ENCODE results near the gene AJAP1.
"Not testable (repeated sequence)": the region's sequence is repeated elsewhere in the genome, so short reads cannot be mapped to it uniquely, and the experiment has no call there.

Gene AJAP1

GRCh38 chr1:4658643-4659628, 4.5 kb downstream of the AJAP1 start:
- DNase-seq: no peak

- DNase-seq: no peak
Measured at GRCh38 chr1:4660917-4661594, 6.6 kb downstream of the AJAP1 start.

GRCh38 chr1:4661595-4661917, 7.1 kb downstream of the AJAP1 start:
- no peak for DNase-seq

GRCh38 chr1:4662168-4662567, 7.8 kb downstream of the AJAP1 start:
- DNase-seq: no peak

- no peak for DNase-seq
Measured at GRCh38 chr1:4662723-4663122, 8.3 kb downstream of the AJAP1 start.

- no peak for DNase-seq
Measured at GRCh38 chr1:4664095-4664494, 9.7 kb downstream of the AJAP1 start.

GRCh38 chr1:4664606-4665005, 10.2 kb downstream of the AJAP1 start:
- DNase-seq: no peak

- DNase-seq: no peak
Measured at GRCh38 chr1:4665456-4665855, 11.0 kb downstream of the AJAP1 start.

GRCh38 chr1:4666683-4667082, 12.3 kb downstream of the AJAP1 start:
- not testable (repeated sequence) for DNase-seq

- no peak for DNase-seq
Measured at GRCh38 chr1:4668743-4669700, 14.6 kb downstream of the AJAP1 start.

- no peak for DNase-seq
Measured at GRCh38 chr1:4670265-4670664, 15.9 kb downstream of the AJAP1 start.

GRCh38 chr1:4671828-4672227, 17.4 kb downstream of the AJAP1 start:
- no peak for DNase-seq

GRCh38 chr1:4673494-4673893, 19.1 kb downstream of the AJAP1 start:
- DNase-seq: no peak

GRCh38 chr1:4674117-4674516, 19.7 kb downstream of the AJAP1 start:
- no peak for DNase-seq

- DNase-seq: no peak
Measured at GRCh38 chr1:4674676-4675075, 20.3 kb downstream of the AJAP1 start.

- no peak for DNase-seq
Measured at GRCh38 chr1:4675454-4676186, 21.2 kb downstream of the AJAP1 start.

GRCh38 chr1:4676253-4676652, 21.8 kb downstream of the AJAP1 start:
- DNase-seq: no peak

- no peak for DNase-seq
Measured at GRCh38 chr1:4677608-4678007, 23.2 kb downstream of the AJAP1 start.

GRCh38 chr1:4678066-4678717, 23.8 kb downstream of the AJAP1 start:
- no peak for DNase-seq

- no peak for DNase-seq
Measured at GRCh38 chr1:4681026-4681425, 26.6 kb downstream of the AJAP1 start.

GRCh38 chr1:4682607-4683220, 28.3 kb downstream of the AJAP1 start:
- no peak for DNase-seq
